ENCODE data around the gene TSPAN14.
"Not testable (repeated sequence)": the region's sequence is repeated elsewhere in the genome, so short reads cannot be mapped to it uniquely, and the experiment has no call there.

Gene TSPAN14

GRCh38 chr10:80472234-80473095 is 18.4 kb downstream of the TSPAN14 start:
- DNase-seq: no peak

- DNase-seq: no peak
These were observed 19.1 kb downstream of the TSPAN14 start for GRCh38 chr10:80473096-80473657.

- no peak for DNase-seq
These were observed 19.8 kb downstream of the TSPAN14 start for GRCh38 chr10:80473692-80474596.

- DNase-seq: no peak
These were observed 20.4 kb downstream of the TSPAN14 start for GRCh38 chr10:80474597-80474910.

GRCh38 chr10:80474941-80475340 is 20.8 kb downstream of the TSPAN14 start:
- no peak for DNase-seq

- DNase-seq: not testable (repeated sequence)
These were observed 21.5 kb downstream of the TSPAN14 start for GRCh38 chr10:80475641-80476040.

- DNase-seq: no peak
These were observed 22.6 kb downstream of the TSPAN14 start for GRCh38 chr10:80476685-80477084.

GRCh38 chr10:80477813-80478212 is 23.7 kb downstream of the TSPAN14 start:
- DNase-seq: no peak

GRCh38 chr10:80480373-80480772 is 26.3 kb downstream of the TSPAN14 start:
- DNase-seq: not testable (repeated sequence)

- no peak for DNase-seq
These were observed 26.7 kb downstream of the TSPAN14 start for GRCh38 chr10:80480852-80481251.

GRCh38 chr10:80484243-80484642 is 30.1 kb downstream of the TSPAN14 start:
- DNase-seq: no peak

GRCh38 chr10:80484676-80485075 is 30.6 kb downstream of the TSPAN14 start:
- no peak for DNase-seq

- no peak for DNase-seq
These were observed 31.2 kb downstream of the TSPAN14 start for GRCh38 chr10:80485076-80485945.

GRCh38 chr10:80485946-80486764 is 32.0 kb downstream of the TSPAN14 start:
- DNase-seq: no peak

GRCh38 chr10:80486785-80487420 is 32.8 kb downstream of the TSPAN14 start:
- no peak for DNase-seq

GRCh38 chr10:80487421-80487785 is 33.3 kb downstream of the TSPAN14 start:
- no peak for DNase-seq

- no peak for DNase-seq
These were observed 33.9 kb downstream of the TSPAN14 start for GRCh38 chr10:80487791-80488538.

- no peak for DNase-seq
These were observed 34.5 kb downstream of the TSPAN14 start for GRCh38 chr10:80488539-80489066.

GRCh38 chr10:80489371-80490112 is 35.4 kb downstream of the TSPAN14 start:
- DNase-seq: no peak

All from DMS79 (cell line).